ENCODE results near the gene MED27.

MED27 gene

DNA sequence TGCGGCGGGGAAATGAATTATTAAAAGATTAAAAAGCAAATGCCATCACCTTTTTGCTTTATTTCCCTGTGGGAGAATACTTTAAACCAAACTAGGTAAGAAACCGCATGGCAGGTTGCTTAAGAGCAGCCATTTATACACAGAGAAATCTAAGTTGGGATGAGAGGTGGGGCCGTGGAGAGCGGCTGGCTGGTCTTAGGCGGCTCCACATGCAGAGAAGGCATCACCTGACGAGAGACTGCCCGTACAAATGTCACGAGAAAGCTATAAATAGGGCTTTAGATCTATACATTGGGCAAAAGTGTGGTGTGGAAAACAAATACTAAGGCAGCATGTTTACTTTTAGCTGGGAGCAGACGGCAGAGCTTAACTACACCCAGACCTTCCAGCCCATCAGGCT, 39.4 kb downstream of the MED27 start:
- no peak for DNase-seq

DNA sequence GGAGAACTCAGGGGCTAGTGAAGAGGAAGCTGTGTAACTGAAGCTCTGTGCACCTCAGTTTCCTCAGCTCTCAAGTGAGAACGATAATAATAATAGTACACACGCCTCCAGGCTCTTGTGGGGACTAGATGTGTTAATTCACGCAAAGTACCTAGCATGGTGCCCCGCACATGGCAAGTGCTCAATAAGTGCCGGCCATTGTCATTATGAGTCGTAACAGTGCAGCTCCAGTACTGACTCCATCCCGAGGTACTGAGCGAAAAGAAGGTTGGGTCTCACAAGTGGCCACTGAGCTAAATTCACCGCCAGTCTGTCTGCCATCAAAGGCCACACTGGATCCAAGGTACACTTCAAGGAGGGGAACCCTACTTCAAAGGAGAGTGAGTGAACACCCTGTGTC, 40.4 kb downstream of the MED27 start:
- no peak for DNase-seq

DNA sequence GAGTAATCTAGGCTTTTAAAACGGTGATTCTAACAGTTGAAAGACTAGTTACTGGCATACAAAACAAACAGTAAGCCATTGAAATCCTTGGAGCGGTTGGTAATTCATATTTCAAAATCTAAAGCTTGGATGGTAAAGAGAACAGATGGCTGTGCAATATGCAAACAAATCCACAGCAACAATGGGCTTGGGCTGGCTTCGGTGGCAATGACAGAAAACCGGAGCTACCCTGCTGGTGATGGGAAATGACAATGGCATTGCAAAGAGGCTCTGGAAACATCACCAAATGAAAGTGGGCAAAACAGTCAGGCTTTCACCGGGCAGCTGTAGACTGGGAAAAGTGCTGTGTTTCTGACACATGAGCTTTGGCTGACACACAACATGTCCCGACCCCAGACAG, 42.2 kb downstream of the MED27 start:
- no peak for DNase-seq

DNA sequence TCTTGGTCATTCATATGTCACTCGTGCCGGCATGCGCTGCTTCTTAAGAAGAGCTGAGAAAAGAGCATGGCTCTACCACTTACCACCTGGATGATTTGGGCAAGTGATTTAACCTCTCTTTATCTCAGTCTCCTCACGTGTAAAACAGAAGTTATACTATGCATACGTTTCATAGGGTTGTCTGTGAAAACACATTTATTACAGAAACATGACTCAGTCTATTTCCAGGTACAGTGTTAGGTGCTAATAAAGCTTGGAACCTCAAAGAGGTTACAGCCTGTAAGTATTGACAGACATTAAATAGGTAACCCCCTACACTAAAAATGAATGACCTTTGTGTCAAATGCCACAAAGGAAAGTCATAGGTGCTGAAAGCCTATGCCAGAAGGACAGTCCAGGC, 43.1 kb downstream of the MED27 start:
- no peak for DNase-seq

DNA sequence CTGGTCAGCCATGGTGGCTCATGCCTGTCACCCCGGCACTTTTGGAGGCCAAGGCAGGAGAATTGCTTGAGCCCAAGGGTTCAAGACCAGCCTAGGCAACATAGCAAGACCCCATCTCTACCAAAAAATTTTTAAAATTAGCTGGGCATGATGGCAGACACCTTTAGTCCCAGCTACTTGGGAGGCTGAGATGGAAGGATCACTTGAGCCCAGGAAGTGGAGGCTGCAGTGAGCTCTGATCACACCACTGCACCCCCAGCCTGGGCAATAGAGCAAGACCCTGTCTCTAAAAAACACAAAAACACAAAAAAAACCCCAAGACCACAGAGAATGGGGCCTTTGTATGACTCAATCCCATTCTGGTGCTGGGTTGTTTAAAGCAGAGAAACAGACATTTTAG, 44.0 kb downstream of the MED27 start:
- DNase-seq, result no peak

DNA sequence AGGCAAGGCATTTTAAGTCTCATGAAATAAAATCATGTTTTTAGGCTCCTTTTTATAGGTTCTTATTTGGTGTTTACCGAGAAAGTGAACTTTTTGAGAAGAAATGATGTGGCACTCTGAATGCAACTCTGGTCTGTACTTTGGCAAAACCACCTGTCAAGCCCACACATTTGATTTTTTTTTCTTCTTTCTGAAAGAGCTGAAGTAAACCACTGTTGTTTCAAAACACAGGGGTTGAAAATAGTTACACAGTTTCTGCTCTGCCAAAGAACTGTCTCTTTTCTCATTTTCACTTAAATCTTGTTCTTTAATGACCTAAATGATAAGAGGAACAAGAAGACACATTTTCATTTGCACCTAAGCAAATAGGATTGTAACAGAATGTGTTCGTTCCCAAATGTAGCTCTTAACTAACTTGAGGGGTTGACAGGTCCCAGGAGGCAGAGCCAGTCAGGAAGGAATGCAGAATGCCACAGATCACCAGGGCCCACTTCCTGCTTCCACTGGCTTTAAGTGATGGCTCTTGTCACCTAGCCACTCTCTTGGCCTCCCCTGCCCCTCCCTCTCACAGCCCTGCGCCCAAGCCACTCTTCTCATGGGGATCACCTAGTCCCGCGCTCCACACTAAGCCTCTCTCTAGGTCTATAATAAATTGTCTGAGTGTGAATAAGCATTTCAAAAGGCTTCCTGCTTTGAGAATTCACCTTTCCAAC, 47.3 kb downstream of the MED27 start:
- peak; percentile 45 for DNase-seq

DNA sequence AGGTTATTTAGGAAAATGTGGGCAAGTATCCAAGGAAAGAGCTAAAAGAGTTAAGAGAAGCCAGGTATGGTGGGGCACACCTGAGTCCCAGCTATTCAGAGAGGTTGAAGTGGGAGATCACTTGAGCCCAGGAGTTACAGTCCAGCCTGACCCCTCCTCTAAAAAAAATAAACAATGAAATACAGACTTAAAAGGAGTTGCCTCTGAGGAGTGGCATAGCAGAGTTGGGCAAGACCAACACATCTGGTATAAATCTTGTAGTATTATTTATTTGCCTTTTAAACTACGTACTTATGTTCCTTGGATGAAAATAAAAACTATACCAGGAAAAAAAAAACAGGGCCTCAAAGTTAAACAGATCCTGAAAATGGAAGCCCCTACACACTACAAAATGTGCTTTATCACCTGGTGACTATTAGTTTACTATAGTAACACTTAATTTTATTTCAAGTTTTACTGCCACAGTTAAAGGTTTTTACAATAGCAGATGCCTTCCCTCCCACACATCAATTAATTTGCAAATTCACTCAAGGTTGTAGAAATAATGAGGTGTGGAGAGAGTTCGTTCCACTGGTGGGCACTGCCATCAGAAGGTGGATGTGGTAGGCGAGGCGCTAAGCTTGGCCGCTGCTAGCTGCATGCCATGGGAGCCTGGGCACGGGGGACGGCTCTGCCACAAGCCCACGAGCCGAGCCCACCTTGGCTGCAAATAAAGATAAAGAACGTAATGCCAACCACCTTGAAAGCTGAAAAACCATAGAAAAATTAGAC, 48.0 kb downstream of the MED27 start:
- no peak for DNase-seq

DNA sequence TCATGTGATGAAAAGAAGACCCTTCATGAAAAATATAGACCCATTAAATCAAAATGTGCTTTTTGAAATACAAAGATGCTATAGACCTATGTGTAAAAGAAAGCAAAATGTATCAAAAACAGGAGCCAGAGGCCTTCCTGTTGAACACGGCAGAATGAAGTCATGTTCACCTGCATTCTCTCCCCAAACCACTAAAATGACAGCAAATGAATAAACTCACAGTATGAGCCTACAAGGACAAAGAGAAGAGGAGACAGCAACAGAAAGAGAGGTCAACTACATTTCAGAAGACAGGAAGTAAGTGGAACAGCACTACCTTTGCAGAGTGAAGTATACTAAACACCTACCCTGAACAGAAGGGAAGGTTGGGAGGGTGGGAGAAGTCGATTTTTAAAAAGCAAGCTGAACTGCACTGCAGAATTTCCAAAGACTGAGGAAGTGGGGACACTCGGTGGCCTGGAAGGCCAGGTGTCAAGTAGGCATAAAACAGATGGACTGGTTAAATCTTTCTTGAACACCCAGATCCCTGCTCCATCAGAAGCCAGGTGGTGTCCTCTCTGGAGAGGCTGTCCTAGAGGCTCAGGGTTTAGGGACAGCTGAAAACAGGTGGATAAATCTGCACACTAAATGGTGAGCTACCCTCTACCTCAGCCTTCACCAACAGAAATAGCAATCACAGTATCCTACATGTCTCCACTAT, 48.9 kb downstream of the MED27 start:
- no peak for DNase-seq

DNA sequence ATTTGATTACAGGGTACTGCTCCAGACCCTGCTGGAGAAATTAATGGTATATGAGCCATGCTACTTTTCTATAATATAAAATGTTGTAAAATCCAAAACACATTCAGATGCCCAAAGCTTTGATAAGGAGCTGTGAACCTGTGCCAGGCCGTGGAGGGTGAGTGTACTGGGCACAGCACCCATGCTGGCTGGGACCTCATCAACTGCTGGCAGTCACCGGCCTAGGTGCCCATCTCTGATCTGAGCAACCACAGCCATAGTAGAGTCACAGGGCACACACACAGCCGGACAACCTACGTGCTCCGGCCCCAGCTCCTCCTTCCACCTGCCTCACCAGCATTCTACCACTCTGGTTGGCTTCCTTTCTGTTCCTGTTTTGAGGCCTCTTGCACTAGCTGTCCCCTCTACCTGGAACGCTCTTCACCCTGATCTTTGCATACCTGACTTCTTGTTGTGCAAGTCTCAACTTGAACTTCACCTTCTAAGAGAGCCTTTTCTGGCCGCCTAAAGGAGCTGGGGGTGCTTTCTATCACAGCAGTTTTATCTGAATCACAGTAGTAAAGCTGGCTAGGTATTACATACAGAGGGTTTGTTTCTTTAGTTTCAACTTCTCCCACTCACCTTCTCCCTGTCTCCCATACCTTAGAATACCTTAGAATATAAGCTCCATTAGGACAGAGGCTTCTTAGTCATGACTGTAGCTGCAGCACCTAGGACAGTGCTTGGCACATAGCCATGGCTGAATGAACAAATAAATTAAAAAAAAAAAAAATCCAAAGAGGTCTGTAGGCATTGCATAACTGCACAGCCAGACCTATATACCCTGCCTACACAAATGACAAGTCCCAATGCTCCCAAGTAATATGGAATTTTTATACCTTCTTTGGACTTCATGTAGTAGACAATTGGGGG, 51.7 kb downstream of the MED27 start:
- DNase-seq, result peak; percentile 84

DNA sequence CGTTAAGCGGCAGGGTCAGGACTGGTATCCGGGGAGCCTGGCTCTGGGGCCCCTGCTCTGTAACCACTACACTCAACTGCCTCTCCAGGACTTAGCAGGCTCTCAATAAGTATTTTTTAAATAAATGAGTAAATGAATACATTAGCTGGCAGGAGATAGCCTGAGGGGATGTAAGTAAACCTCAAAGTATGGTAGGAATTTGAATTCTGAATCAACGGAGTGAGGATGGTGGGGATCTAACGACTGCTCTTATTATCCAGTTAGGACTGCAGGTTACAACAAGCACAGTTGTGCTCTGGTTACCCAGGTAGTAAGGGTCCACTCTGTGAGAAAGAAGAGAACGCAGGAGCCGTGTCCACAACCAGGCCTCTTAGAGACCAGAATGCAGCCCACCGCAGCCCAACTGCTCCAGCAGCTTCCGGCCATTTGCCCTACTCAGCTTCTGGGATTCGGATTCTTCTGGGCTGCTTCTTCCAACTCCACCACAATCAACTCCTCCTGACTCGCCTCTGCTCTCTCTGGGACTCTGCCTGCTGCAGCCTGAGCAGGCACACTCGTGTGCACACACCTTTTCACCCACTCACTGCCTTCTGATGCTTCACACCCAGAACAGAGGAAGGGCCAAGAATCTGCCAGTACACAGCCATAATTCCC, 52.6 kb downstream of the MED27 start:
- DNase-seq, result peak; percentile 43

DNA sequence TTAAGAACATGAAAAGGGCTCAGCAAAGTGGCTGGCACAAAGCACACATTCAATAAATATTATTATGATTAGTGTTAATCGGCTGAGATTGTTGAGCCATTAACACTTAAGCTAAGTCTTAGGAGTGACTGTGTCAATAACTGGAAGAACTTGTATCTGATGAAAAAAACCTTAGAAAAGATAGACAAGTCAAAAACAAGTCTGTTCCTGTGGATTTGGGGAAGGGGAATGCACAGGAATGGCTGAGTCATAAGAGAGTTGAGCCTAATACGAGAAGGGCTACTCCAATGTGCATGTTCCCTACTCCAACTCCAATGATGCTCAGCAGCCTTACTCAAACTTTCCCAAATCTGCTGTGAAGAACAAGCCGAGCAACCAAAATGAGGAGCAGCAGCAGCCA, 53.9 kb downstream of the MED27 start:
- DNase-seq, result no peak

DNA sequence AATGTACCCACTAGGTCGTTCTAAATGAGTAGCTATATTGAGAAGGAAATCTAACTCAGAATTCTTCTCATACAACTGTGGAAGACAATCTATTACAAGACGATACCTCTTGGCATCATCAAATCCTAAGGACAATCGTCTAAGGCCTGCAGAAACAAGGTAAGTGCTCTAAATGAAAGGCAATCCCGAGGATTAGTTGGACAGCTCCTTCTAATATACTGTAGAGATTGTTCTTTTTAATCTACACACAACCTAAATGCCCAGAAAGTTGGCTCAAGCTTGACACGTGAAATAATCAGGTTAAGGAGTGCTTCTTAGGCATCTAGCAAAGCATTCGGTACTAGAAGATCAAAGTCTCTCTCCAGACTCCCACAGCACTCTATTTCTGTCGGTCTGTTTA, 55.1 kb downstream of the MED27 start:
- no peak for DNase-seq

DNA sequence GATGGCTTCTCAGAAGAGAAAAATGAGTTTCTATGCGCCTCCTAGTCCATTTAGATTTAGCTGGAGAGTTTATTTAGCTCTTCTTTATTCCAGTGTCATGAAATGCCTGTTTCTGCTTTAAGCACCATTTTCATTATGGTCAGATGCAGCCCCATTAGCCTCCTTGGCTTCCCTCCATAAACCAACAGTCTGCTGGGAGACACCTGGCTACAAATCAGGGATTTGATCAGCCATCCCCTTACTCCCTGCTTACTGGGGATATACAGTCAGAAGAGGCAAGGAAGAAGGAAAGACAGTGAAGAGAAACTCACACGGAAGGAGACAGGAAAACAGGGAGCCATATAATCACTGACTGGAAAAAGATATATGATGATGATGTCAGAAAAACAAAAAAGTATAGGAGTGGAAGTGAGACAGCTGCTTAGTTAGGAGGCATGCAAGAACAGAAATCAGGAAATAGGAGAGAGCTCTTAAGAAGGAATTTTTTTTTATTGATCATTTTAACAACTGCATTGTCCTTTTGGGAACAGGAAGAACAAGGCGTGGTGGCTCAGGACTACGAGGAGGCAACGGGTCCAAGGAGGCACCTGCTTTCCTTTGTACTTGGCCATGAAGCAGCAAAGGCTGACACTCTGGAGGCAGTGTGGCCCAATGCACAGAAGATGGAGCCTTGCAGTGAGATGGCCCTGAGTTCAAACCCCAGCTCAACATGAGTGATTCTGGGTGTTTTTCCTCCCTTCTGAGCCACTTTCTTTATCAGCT, 56.1 kb downstream of the MED27 start:
- DNase-seq, result peak; percentile 34

DNA sequence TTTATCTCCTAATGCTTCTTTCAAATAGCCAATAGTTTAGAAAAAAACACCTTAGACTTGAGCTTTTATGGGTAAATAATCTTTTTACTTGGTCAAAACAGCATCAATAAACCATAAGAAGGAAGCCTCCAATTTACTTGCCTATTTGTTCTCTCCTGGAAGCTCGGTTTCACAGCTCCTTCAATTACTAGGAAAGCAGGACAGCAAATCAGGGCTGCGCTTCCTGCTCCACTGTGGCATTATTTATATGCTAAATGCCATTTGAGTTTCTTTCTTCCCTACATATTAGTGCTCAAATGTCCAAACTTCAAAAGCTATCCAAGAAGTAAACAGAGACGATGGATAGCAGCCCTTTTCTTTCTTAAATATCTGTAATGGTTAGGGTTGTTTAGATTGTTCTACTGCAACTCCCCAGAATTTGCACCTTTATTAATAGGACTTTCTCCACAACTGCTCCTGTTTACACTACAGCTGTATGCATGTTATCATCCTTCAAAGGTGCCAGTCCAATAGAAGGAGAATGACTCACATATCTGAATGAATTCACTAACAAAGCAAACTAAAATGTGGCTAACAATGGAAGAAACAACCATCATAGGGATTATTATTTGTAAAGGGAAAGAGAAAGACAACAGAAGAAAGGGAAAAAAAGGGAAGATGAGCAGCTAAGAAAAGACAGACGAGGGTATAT, 58.7 kb downstream of the MED27 start:
- DNase-seq, result no peak

DNA sequence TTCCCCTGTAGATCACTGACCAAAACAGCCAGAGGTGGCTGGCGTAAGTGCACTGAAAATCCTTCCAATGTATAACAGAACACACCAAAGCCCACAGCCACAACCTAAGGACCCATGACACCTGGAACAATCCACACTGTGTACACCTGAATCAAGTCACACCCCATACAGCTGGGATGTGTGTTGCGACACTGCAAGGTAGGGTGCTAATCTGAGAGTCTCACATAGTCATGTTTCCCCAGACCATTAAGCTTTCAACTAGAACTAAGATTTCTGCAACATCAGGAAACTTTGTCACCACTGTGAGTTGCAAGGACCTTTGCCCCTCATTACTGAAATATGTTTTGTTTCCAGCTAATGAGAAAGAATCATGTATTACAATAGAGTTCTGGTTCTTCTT, 59.4 kb downstream of the MED27 start:
- DNase-seq, result no peak

DNA sequence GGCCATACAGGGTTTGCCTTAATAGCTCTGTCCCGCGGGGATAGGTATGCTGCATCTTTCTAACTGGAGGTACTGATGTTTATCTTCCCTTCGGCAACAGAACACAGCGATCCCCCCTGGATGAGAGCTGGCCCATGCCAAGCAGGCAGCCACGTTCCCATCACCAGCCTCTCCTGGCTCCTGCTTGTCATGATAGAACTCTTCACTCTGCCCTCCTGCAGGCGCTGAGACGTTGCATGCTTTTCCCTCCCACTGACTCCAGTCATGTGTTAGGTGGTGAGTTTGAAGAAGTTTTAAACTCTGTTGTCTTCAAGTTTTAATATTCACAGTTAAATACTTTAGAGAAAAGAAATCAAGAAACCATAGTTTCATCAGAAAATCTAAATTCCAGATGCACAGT, 60.0 kb downstream of the MED27 start:
- no peak for DNase-seq

DNA sequence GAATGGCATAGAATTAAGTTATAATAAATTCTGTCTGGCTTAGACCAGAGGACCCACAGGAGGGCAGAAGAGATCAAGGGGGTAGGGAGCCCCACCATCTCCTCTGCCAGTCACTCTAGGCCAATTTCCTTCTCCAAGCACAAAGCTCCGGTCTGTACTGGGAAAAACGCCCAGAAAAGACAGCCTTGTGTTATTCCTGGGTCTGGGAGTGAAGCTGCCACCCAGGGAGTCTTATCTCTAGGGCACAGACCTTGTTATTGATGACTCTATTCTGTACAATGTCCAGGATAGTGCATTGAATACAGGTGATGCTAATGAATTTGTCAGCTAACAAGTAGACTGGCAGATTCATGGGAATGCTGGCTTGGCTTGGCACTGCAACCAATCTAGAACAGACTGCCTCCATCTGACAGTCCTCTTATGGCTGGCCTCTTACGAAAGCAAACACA, 60.7 kb downstream of the MED27 start:
- no peak for DNase-seq

DNA sequence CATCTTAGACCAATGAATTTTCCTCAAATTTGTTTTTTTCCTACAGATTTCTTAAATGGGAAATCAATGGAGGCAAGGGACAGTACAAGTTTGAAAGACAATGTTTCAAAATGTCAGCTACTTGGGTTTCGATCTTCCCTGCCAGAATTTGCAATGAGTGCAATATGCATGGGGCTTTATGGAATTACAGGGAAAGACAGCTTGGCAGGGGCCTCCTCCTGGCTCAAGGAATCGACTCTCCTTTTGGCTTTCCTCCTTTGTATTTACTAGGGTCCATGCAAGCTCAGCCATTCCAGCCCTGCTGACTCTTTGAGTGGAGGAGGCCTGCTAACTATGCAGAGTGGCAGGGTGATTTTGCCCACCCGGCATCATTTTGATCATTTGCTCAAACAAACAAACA, 63.2 kb downstream of the MED27 start:
- no peak for DNase-seq

DNA sequence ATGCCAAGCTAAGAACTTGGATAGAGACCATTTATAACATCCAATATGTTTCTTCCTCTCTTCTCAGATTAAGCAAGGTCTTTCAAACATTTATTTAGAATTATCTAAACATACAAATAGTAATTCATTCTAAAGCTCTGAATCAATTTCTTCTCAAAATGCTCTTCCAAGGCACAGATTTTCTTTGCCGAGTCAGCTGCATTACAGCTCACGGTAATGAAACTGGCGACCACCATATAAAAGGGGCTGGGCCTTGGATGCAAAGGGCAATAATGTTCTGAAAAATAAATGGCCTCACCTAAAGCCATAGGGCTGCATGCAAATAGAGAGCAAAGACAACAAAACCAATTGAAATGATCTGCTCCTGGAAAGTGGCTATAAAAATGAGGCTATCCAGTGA, 63.8 kb downstream of the MED27 start:
- DNase-seq, result no peak

DNA sequence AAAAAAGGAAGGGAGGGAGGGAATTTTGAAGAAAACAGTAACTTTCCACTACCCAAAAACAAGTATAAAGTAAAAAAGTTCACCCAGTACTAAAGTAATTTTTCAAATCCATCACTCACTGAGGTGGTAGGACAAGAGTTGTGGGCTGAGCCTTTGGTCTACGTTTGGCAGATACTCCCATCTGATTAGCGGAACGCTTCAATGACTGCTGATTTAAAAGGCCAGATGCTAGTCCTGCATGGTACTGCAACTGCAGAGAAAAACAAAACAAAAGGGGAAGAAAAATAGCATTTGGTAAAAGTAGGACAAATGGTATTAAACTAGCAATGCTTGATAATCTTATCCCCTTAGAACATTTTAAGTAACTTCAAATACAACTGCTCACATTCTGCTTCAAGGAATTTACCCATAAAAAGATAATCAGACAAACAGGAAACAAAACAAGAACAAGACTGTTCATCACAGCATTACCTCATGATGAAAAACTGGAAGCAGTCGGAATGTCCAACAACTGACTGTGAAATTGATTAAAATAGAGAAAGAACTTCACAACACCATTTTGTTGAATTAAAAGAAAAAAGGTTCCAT, 65.4 kb downstream of the MED27 start:
- no peak for DNase-seq
